Psoas muscle (tissue), 8 donors: ENCODE results near the gene BTBD17. TPM values are rescaled to one million over a fixed set of nuclear protein-coding genes. Genes with fewer than 3 reads are reported as not detected.
A peak's percentile ranks its signal among the peaks of the same experiment; 100 is the strongest.

ENCODE experiments used
- ATAC-seq, 4 donors: fragments of 200-7000 bp; cut with Tn5 transposase; one replicate each; pipeline ENCODE4 v1.9.1; 2020; ENCODE audit warnings: moderate library complexity in 3 of 4, mild to moderate bottlenecking in 2 of 4
- DNase-seq, 2 donors: peaks; one replicate each; pipeline ENCODE4 v3.0.0-alpha.2; 2020
- H3K27ac ChIP-seq: fragments of 200-600 bp; one replicate; pipeline ENCODE4 v1.8.0; 2022
- H3K27me3 ChIP-seq, 3 donors: fragments of 200-600 bp in 1 of 3; one replicate each; pipeline versions ENCODE4 v1.6.1 to v1.8.0; 2013 to 2022; ENCODE audit warnings: low read length in 2 of 3, mild to moderate bottlenecking in 2 of 3, moderate library complexity in 1 of 3; ENCODE audit not compliant: insufficient read depth in 3 of 3
- H3K36me3 ChIP-seq, 2 donors: fragments of 200-600 bp in 1 of 2; one replicate each; pipeline versions ENCODE4 v1.6.1 to v1.8.0; 2013 to 2022; ENCODE audit warnings: low read depth in 1 of 2, mild to moderate bottlenecking in 1 of 2, moderate library complexity in 1 of 2; ENCODE audit not compliant: insufficient read depth in 1 of 2
- H3K4me1 ChIP-seq: fragments of 200-600 bp; one replicate; pipeline ENCODE4 v1.8.0; 2022
- H3K4me3 ChIP-seq: fragments of 200-600 bp; one replicate; pipeline ENCODE4 v1.8.0; 2022; ENCODE audit warnings: mild to moderate bottlenecking
- H3K9me3 ChIP-seq: fragments of 200-600 bp; one replicate; pipeline ENCODE4 v1.8.0; 2022
- CTCF ChIP-seq: fragments of 200-600 bp; IDR thresholded peaks from one replicate; pipeline ENCODE4 v1.8.0; 2022; ENCODE audit warnings: antibody characterized with exemption
- WGBS, 3 donors: extraction: QIAGEN DNeasy Blood & Tissue Kit; methylation state at CpG; one replicate each; pipeline versions ENCODE4 v1.1.6 to v1.1.7; 2013; 5-methylcytosine and 5-hydroxymethylcytosine counted together
- intact Hi-C, 2 donors: fragments of 100-400 bp; cut with DNase I; formaldehyde crosslinking; loops; one replicate each; pipeline versions ENCODE4 v1.11.0 to v1.14.2; 2022
- long read RNA-seq, 2 donors: library from polyadenylated mRNA; unstranded; transcript quantifications; one replicate each; pipeline ENCODE4 v2.0.0, GENCODE V29; 2021
- polyA plus RNA-seq, 3 donors: library from polyadenylated mRNA; stranded (reverse); fragments of 200-250 nt; gene quantifications; one replicate each; pipeline ENCODE4 v1.2.3, GENCODE V29; 2013
- total RNA-seq, 4 donors: library from RNA; stranded (reverse); fragmentation: NEBNext Ultra II Directional in 2 of 4; extraction: Animal tissue kit (Norgen Biotek cat#: 25700) in 2 of 4; gene quantifications; one replicate each; pipeline versions ENCODE4 v1.2.1 to v1.2.4, GENCODE V29; 2021 to 2023
- donor health status: healthy with polysubstance abuse.
- donor health status: DM: no; HTN: no; CAD: no; lungs with moderate emphysema.
- donor health status: Bipolar disorder and iron deficiency.
- donor health status: healthy.
- donor health status: DM: yes; HTN: yes; CAD: no.
- donor health status: DM: no; HTN: no; CAD: no.
- donor health status: DM: no; HTN: no; CAD: no.
- donor health status: DM: yes; HTN: yes; CAD: no.

Gene BTBD17, protein sequence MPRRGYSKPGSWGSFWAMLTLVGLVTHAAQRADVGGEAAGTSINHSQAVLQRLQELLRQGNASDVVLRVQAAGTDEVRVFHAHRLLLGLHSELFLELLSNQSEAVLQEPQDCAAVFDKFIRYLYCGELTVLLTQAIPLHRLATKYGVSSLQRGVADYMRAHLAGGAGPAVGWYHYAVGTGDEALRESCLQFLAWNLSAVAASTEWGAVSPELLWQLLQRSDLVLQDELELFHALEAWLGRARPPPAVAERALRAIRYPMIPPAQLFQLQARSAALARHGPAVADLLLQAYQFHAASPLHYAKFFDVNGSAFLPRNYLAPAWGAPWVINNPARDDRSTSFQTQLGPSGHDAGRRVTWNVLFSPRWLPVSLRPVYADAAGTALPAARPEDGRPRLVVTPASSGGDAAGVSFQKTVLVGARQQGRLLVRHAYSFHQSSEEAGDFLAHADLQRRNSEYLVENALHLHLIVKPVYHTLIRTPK
- total RNA-seq (not detected), polyA plus RNA-seq (not detected)
- long read RNA-seq, donor 1, result 0 reads
- long read RNA-seq, donor 2, result 0 reads

- peaks cover 0 to 49% (median 13%) of the 10 kb centered on the region in 3 donors for H3K27me3 ChIP-seq
- H3K27ac ChIP-seq, result no peak within 1 kb of the TSS
- peak; percentile 63 for TF ChIP-seq CTCF
- 26 to 35% (median 29%) methylated on average over 25 to 28 of the region's 28 CpGs for WGBS, 3 donors
- ATAC-seq (peak; percentile 78 to 86 (median 78)), DNase-seq (peak; percentile 52 to 77)
- no peak within 1 kb of the TSS for H3K4me3 ChIP-seq
- no peaks in the 10 kb centered on the region for H3K4me1 ChIP-seq
- intact Hi-C loops, result loop anchor here (5.0 to 10.0 kb wide), 3 partner anchors 64 to 149 kb away; partner anchors contain the start of gene TTYH2 (in 2 of the 2)
- H3K36me3 ChIP-seq, result no peaks in the 10 kb centered on the region
- H3K9me3 ChIP-seq, result no peaks in the 10 kb centered on the region
These were observed at the start of gene BTBD17 for GRCh38 chr17:74361230-74362068. BTBD17 (minus strand) TSS chr17:74361868; CDS start chr17:74361819, 49 bp downstream.

DNA sequence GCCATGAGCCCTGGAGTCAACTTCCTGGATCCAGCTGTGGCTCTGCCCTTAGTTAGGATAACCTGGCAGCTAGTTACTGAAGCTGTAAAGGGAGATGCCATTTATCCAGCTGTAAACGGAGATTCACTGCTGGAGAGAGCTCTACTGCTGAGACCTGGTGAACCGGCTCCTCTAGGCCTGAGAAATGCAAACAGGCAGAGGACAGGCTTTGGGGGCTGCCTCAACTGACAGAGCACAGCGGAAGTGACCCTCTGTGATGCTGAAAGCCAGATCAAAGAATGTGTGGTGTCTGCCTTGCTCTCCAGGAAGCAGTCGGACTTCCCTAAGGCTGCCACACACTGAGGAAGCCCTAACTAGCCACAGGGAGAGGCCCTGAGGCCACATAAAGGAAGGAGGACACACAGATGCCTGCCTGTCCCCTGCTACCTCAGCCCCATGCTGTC, 48.4 kb upstream of the BTBD17 start:
- 84 to 88% (median 84%) methylated on average over 4 of the region's 4 CpGs for WGBS, 3 donors
- no peak for DNase-seq

GRCh38 chr17:74408815-74409214, 47.1 kb upstream of the BTBD17 start:
- no peak for DNase-seq
- Histone ChIP-seq H3K27ac (no peak overlapping the region), H3K4me3 (no peak overlapping the region)

More for the DNA sequence above, 48.4 kb upstream of the BTBD17 start:
- H3K27ac ChIP-seq, result no peak overlapping the region
- H3K27me3 ChIP-seq, result no peaks in the 10 kb centered on the region
- H3K36me3 ChIP-seq, result no peaks in the 10 kb centered on the region
- H3K4me1 ChIP-seq, result peaks cover 5% of the 10 kb centered on the region
- H3K4me3 ChIP-seq, result no peak overlapping the region
- TF ChIP-seq CTCF, result no peak
- no peak for ATAC-seq
- intact Hi-C loops, result no loop called here
- H3K9me3 ChIP-seq, result no peaks in the 10 kb centered on the region

GRCh38 chr17:74408262-74408661, 46.6 kb upstream of the BTBD17 start:
- H3K4me1 ChIP-seq, result peaks cover 15% of the 10 kb centered on the region
- no peaks in the 10 kb centered on the region for H3K36me3 ChIP-seq
- H3K27ac ChIP-seq, result no peak overlapping the region
- ATAC-seq (peak; percentile 88 to 92 (median 91)), DNase-seq (peak; percentile 33 to 67)
- no peaks in the 10 kb centered on the region for H3K27me3 ChIP-seq
- 67 to 72% (median 69%) methylated on average over 3 of the region's 3 CpGs for WGBS, 3 donors
- intact Hi-C loops, result no loop called here
- H3K4me3 ChIP-seq, result no peak overlapping the region
- no peaks in the 10 kb centered on the region for H3K9me3 ChIP-seq
- no peak for TF ChIP-seq CTCF

More at GRCh38 chr17:74408815-74409214, 47.1 kb upstream of the BTBD17 start:
- intact Hi-C loops, result no loop called here
- ATAC-seq, result no peak
- Histone ChIP-seq H3K4me1 (peaks cover 9% of the 10 kb centered on the region), H3K9me3 (no peaks in the 10 kb centered on the region), H3K27me3 (no peaks in the 10 kb centered on the region), H3K36me3 (no peaks in the 10 kb centered on the region)
- no peak for TF ChIP-seq CTCF
- WGBS, 3 donors, result 48 to 61% (median 53%) methylated on average over 4 of the region's 4 CpGs
